GM13977 (cell line): ENCODE measurements around the gene ERBB2.
A peak's percentile ranks its signal among the peaks of the same experiment; 100 is the strongest.

ENCODE experiments used
- DNase-seq: peaks from one replicate; pipeline ENCODE4 v3.0.0; 2012; ENCODE audit warnings: low spot score
- in situ Hi-C: fragments of 300-500 bp; cut with MboI; formaldehyde crosslinking; loops from one replicate; pipeline ENCODE4 v1.12.0; 2022; ENCODE audit warnings: low sequenced_read_pairs, low pct_unique_long_range_greater_than_20kb, mixed read lengths, inconsistent platforms; ENCODE audit not compliant: unreplicated experiment
- TF ChIP-seq, protein P1 (sequence below): IDR thresholded peaks from 2 replicates; pipeline ENCODE4 v1.5.1; 2012; ENCODE audit warnings: mild to moderate bottlenecking, control low read depth; ENCODE audit not compliant: insufficient read depth; ENCODE audit errors: extremely low read depth, missing control alignments

The ERBB2 gene

DNA sequence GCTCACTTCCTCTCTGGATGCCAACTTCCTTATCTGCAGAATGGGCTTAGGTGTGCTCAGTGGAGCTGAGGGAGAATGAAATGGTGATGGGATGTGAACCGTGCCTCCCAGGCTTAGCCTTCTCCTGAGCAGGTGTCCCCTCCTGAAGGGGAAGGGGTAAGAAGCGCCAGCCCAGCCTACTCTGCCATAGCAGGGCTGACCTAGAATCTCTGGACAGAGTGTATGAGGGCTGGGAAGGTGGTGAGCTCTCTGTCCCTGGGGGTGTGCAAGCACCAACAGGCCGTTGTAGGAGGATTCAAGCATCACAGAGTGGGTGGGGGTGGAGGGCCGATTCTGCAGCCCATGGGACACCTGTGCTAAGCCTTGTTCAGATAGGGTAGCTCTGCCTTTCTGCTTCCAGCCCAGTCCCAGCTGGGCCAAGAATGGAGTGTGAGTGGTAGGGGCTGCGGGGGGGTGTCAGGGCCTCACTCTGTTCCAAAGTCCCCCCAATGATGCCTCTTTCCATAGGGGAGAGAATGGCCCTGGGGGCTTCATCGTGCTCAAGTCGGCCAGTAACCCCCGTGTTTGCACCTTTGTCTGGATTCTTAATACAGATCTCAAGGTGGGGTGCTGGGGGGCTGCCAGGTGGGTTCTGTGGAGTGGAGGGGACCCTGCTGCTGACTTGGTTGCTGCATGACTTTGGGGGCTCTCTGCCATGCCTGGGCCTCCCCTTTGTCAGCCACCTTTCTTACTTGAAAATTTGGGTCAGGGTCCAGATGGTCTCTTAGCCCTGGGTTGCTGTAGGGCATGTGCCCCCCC is 37.9 kb upstream of the ERBB2 start:
- in situ Hi-C loops: no loop called here
- peak; percentile 9 for DNase-seq
- TF ChIP-seq, protein P1, sequence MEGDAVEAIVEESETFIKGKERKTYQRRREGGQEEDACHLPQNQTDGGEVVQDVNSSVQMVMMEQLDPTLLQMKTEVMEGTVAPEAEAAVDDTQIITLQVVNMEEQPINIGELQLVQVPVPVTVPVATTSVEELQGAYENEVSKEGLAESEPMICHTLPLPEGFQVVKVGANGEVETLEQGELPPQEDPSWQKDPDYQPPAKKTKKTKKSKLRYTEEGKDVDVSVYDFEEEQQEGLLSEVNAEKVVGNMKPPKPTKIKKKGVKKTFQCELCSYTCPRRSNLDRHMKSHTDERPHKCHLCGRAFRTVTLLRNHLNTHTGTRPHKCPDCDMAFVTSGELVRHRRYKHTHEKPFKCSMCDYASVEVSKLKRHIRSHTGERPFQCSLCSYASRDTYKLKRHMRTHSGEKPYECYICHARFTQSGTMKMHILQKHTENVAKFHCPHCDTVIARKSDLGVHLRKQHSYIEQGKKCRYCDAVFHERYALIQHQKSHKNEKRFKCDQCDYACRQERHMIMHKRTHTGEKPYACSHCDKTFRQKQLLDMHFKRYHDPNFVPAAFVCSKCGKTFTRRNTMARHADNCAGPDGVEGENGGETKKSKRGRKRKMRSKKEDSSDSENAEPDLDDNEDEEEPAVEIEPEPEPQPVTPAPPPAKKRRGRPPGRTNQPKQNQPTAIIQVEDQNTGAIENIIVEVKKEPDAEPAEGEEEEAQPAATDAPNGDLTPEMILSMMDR: no peak

DNA sequence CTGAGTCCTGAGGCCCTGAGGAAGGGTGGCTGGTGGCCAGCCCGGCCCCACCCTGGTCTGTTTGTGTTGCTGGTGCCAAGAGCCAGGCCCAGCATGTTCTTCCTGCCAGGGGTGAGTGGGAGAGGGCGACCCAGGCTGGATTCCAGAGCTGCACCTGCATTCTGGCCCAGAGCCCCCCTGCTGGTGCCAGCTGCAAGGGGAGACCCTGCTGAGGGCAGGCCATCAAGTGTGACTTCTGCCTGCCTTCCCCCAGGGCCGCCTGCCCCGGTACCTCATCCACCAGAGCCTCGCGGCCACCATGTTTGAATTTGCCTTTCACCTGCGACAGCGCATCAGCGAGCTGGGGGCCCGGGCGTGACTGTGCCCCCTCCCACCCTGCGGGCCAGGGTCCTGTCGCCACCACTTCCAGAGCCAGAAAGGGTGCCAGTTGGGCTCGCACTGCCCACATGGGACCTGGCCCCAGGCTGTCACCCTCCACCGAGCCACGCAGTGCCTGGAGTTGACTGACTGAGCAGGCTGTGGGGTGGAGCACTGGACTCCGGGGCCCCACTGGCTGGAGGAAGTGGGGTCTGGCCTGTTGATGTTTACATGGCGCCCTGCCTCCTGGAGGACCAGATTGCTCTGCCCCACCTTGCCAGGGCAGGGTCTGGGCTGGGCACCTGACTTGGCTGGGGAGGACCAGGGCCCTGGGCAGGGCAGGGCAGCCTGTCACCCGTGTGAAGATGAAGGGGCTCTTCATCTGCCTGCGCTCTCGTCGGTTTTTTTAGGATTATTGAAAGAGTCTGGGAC is 37.1 kb upstream of the ERBB2 start:
- DNase-seq: no peak
- in situ Hi-C loops: no loop called here
- TF ChIP-seq, protein P1: no peak

DNA sequence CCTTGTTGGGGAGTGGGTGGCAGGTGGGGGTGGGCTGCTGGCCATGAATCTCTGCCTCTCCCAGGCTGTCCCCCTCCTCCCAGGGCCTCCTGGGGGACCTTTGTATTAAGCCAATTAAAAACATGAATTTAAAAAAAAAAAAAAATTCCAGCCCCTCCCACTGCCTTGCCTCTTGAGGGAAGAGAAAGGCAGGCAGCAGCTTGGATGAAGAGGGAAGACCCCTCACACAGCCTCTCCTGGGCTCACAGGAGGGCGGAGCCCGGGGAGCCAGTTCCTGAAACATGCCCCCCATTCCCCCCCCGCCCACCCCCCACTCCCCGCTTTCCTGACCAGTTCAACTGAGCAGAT is 36.5 kb upstream of the ERBB2 start:
- TF ChIP-seq, protein P1: no peak
- in situ Hi-C loops: no loop called here
- no peak for DNase-seq

DNA sequence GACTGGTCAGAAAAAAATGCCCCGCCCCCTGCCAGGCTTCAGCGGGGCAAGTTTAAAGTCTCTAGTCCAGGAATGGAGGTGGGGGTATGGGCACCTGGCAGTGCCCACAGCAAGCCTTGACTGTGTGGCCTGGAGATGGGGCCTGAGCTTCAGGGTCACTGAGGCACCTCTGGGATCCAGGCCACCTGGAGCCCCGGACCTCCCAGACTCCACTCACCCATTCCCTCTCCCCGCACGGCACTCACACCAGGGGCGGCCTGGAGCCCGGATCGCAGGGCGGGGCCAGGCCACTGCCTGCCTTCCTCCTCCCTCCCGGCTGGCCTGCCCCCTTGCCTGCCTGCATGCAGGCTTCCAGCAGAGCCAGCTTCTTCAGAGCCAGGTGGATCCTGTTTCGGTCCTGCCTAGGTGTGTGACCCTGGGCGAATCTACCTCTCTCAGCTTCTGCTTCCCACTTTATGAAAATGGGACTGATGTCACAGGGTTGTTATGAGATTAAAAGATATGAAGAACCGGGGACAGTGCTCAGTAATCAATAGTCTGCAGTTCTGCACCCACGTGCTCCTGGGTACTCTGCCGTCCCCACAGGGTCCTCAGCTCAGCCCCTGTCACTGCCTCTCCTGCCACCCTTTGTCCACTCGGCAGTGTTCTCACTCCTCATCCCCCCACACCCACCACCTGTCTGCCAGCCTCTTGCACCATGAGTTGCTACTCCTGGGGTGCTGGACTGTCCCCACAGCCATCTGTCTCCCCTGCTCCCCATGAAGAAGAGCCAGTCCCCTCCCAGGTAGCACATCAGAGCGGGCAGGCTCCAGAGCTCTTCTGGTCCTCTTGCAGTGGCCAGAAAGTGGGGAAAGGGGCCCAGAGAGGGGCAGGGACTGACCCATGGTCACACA is 35.9 kb upstream of the ERBB2 start:
- DNase-seq: no peak
- TF ChIP-seq, protein P1: no peak
- in situ Hi-C loops: no loop called here

DNA sequence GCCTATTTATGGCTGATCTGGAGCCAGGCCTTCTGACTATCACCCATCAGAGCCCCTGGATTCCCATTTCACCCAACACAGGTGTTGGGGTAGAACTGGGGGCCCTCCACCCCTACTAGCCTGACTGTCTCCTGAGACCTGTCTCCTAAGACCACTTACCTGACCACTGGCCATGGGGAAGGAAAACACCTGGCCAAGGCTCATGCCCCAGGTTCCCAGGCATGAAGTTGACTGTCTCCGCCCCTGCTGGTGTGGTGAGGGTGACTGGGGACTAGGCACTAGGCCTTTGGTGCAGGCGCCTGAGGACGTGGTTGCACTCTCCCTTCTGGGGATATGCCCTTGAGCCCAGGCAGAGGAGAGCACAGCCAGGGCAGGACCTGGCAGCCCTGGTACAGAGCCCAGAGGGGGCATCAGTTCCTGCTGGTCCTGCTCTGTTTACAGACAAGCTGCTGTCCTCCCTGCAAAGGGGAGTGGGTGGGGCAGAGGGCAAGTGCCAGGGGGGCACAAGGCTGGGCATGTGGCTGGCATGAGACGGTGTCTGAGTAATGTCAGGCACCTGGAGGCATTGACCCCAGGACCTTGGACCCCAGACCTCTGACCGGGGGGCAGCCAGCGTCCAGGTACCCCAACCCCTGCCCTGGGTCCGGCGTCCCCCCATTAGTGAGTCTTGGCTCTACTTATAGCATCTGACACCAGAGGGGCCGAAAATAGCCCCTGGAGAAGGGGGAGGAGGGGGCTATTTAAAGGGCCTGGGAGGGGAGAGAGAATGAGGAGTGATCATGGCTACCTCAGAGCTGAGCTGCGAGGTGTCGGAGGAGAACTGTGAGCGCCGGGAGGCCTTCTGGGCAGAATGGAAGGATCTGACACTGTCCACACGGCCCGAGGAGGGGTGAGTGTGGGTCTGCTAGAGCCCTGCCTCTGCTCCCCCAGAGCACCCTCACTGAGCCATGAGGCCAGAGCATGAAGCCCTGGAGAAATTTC is 35.0 kb upstream of the ERBB2 start, which contains the start of gene TCAP:
TCAP (plus strand) TSS at position 769 of the 981 bp plus-strand sequence; CDS start at position 780, 11 bp downstream.
- in situ Hi-C loops: no loop called here
- no peak for DNase-seq
- TF ChIP-seq, protein P1: no peak
